ENCODE data around the gene NTSR2.
A peak's percentile ranks its signal among the peaks of the same experiment; 100 is the strongest.

The NTSR2 gene

GRCh38 chr2:11699686-11700670 is 30.0 kb upstream of the NTSR2 start:
- no peak for DNase-seq (ENCODE audit: low spot score)

GRCh38 chr2:11698009-11698922 is 28.3 kb upstream of the NTSR2 start:
- no peak for DNase-seq (ENCODE audit: low spot score)

GRCh38 chr2:11697103-11697871 is 27.3 kb upstream of the NTSR2 start:
- no peak for DNase-seq (ENCODE audit: low spot score)

GRCh38 chr2:11696736-11697102 is 26.7 kb upstream of the NTSR2 start:
- no peak for DNase-seq (ENCODE audit: low spot score)

GRCh38 chr2:11695576-11695975 is 25.6 kb upstream of the NTSR2 start:
- no peak for DNase-seq (ENCODE audit: low spot score)

GRCh38 chr2:11692966-11693521 is 23.0 kb upstream of the NTSR2 start:
- DNase-seq (ENCODE audit: low spot score), result peak; percentile 64

GRCh38 chr2:11691076-11691660 is 21.2 kb upstream of the NTSR2 start:
- DNase-seq (ENCODE audit: low spot score), result no peak

GRCh38 chr2:11688222-11689069 is 18.5 kb upstream of the NTSR2 start:
- DNase-seq (ENCODE audit: low spot score), result peak; percentile 76

GRCh38 chr2:11687736-11688135 is 17.7 kb upstream of the NTSR2 start:
- DNase-seq (ENCODE audit: low spot score), result no peak

GRCh38 chr2:11685906-11686470 is 16.0 kb upstream of the NTSR2 start:
- DNase-seq (ENCODE audit: low spot score), result no peak

GRCh38 chr2:11684894-11685460 is 15.0 kb upstream of the NTSR2 start:
- DNase-seq (ENCODE audit: low spot score), result no peak

GRCh38 chr2:11683966-11684365 is 14.0 kb upstream of the NTSR2 start:
- DNase-seq (ENCODE audit: low spot score), result no peak

- DNase-seq (ENCODE audit: low spot score), result no peak
These were observed 13.5 kb upstream of the NTSR2 start for GRCh38 chr2:11683476-11683875.

- DNase-seq (ENCODE audit: low spot score), result no peak
These were observed 12.6 kb upstream of the NTSR2 start for GRCh38 chr2:11682590-11682915.

GRCh38 chr2:11681722-11682589 is 12.0 kb upstream of the NTSR2 start:
- DNase-seq (ENCODE audit: low spot score), result peak; percentile 17

GRCh38 chr2:11680901-11681721 is 11.1 kb upstream of the NTSR2 start:
- DNase-seq (ENCODE audit: low spot score), result no peak

GRCh38 chr2:11680182-11680900 is 10.3 kb upstream of the NTSR2 start:
- DNase-seq (ENCODE audit: low spot score), result no peak
